CMK (cell line): ENCODE measurements around the gene TBATA.
"Not testable (repeated sequence)": the region's sequence is repeated elsewhere in the genome, so short reads cannot be mapped to it uniquely, and the experiment has no call there.

Experiments used
- DNase-seq: peaks from one replicate; pipeline ENCODE4 v3.0.0-alpha.2; 2010; ENCODE audit warnings: low read depth

TBATA gene

GRCh38 chr10:70778267-70778924 lies 6.8 kb downstream of the TBATA start:
- no peak for DNase-seq

GRCh38 chr10:70777063-70777875 lies 7.9 kb downstream of the TBATA start:
- no peak for DNase-seq

GRCh38 chr10:70776455-70777005 lies 8.6 kb downstream of the TBATA start:
- no peak for DNase-seq

DNA sequence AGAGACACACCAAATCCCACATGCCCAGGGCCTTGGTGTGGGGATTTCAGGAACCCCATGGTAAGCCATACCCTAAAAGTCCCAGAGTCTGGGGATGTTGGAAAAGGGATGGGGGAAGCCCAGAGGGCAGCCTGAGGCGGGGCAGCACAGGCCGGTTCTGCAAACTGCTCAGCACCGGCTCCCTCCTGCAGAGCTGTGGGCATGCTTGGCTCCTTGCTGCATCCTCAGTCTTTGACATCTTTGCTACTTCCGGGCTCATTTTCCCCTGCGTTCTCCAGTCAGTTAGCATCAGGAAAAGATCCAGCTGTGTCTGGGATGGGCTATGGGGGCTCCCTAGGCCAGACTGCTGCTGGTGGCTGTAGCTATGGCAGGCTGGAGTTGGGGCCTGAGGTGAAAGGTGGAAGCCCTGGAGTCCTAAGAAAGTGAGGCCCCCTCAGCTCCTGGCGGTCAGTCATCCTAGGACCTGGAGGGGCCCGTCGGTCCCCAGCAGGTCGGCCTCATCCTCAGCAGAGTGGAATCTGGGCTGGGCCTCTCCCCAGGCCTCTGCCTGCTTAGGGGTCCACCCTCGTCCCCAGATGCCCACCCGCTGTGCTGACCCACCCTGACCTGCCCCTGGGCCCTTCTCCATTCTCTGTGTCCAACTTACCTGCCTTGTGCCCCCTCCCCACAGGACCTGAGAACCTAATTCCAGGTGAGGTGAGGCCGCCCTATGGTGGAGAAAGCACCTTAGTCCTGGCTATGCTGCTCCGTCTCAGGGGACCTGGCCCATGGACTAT lies 9.3 kb downstream of the TBATA start:
- DNase-seq, result no peak

DNA sequence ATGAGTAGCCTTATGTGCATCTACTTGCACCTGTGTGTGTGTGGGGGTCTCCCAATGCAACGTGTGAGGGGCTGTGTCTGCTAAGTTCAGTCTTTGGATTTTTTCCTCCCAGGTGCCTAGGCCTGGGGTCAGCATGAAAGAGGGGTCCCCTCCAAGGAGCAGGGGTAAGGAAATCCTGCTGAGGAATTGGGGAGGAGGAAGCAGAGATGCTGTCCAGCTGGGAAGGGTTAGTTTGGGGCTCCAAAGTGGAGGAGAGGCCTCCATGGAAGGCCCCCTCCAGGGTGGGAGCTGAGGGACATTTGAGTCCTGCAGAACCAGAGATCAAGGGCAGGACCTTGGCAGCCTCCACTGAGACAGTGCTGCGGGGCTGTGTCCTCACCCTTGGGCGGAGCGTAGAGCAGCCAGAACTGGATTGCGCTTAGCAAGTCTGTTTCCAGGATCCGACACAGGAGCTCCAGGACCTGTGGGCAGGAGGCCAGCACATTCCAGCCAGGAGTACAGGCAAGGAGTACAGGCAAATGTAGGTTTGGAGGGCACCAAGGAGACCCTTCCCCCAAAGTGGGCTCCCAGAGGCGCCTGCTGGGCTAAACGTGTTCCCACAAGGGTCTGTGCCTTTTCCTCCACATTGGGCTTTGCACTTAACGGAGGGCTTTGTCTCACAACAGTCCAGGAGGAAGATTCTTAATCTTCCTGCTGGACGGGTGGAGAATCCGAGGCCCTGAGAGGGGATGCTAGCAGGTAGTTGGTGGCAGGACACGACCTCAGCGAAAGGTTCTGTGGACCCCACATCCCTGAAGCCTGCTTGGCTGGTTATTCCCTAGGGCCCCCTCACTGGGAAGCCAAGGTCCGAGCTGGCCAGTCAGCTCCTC lies 10.1 kb downstream of the TBATA start:
- DNase-seq, result no peak

DNA sequence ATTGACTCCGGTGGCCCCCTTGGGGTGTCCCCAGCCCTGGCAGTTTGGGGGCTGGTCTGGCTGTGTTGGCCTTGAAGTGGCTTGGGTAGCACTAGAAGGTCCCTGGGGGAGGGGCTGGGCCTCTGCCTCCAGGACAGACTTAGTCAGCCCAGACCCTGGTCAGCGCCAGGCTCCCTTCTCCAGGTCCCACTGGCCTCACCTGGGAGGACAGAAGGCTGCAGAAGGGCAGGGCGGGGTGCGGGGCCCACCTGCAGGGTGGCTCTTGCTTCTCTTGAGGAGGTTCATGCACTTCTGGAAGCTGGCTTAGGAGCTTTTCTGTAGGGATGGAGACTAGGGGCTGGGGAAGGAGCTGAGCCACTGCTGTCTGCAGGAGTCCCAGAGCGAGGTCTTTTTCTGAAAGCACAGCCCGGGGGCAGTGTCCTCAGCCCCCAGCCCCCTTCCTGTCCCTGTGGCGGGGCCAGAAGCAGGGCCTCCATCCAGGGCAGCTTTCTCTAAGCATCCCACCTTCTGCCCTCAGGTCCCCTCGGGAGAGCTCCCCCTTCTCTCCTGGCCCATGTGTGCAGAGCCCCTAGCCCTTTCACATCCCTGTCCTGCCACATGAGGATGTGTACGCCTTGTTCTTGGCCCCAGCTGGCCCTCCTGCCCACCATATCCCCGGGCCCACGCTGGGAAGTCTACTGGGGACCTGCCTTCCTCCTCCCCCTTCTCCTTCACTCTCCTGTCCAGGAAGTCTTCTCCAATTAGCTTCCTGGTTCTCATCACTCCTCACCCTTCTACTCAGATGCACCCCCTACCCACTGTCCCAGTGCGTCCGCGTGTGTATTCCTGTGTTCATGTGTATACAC lies 11.0 kb downstream of the TBATA start:
- DNase-seq, result no peak

DNA sequence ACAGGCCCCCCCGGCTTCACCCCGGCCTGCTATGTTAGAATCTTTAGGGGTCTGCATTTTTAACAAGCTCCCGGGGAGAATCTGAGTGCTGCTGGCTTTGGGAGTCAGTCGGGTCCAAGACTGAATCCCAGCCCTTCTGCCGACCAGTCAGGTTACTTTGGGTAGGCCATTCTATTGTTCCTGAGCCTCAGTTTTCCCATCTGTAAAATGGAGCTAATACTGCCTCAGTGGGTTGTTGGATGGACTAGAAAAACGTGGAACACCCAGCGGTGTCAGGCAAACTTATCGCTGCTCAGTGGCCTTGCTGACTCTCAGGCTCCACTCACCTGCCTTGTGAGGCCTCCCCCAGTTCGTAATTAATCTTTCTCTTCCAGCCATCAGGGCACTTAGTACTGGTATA lies 11.7 kb downstream of the TBATA start:
- no peak for DNase-seq

- DNase-seq, result no peak
Measured at GRCh38 chr10:70772627-70773026, 12.6 kb downstream of the TBATA start.

DNA sequence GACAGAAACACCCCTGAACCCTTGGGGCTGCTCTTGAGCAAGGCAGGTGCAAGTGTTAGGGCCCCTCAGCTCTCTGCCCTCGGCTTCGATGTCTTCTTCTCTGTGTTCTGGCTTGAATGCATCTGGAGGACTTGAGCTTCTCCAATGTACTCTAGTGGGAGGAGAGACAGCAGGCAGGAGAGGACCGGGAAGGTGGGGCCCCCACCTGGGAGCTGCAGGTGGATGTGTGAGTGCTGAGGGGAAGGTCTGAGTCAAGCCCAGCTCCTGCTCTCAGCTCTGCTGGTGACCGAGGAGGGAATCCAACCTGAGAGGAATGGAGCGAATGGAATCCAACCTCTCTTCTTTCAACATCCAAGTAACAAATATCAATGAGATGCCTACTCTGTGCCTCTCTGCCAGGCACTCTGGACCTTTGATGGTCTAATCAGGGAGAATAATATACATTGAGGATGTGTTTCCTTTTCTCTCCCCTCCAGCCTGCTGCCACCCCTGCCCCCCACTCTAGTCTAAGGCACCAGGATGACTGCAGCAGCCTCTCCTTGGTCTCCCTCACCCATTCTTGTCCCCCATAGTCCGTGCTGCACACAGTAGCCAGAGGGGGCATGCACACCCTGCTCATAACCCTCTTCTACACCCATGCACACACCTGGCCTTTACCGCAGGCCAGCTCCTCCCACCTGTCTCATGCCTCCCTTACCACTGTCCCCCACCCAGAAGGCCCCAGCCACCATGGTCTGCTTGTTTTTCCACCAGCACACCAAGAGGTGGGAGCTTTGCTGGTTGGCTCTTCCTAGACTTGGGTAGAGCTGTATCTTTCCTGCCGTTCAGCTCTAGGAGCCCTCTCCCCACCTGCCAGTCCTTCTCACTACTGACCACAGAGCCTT lies 13.6 kb downstream of the TBATA start:
- no peak for DNase-seq

- not testable (repeated sequence) for DNase-seq
Measured at GRCh38 chr10:70770516-70770915, 14.7 kb downstream of the TBATA start.

- DNase-seq, result no peak
Measured at GRCh38 chr10:70770001-70770400, 15.2 kb downstream of the TBATA start.

DNA sequence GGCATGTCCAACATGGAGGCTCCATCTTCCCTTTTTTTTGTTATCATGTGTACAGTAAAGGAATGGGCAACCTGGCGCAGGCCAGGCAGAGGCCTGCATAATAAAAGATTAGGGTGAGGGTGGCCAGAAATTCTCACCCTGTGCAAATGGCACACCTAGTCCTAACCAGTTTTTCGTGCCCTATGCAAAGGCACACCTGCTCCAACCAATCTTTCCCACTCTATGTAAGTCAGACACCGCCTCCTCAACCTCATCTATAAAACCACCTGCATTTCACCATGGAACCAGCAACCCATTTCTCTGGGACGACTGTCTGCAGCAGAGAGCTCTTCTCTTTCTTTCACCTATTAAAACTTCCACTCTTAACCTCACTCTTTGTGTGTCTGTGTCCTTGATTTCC lies 16.1 kb downstream of the TBATA start:
- no peak for DNase-seq

DNA sequence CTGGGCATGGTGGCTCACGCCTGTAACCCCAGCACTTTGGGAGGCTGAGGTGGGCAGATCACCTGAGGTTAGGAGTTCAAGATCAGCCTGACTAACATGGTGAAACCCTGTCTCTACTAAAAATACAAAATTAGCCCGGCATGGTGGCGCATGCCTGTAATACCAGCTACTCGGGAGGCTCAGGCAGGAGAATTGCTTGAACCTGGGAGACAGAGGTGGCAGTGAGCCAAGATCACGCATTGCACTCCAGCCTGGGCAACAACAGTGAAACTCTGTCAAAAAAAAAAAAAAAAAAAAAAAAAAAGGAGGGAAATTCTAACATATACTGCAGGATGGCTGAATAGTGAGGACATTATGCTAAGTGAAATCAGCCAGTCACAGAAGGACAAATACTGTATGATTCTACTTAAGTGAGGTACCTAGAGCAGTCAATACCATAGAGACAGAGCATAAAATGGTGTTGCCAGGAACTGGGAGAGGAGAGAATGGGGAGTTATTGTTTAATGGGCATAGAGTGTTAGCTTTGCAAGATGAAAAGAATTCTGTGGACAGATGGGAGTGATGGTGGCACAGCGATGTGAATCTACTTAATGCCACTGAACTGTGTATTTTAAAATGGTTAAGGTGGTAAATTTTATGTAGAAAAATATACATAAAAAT lies 17.0 kb downstream of the TBATA start:
- DNase-seq, result not testable (repeated sequence)

DNA sequence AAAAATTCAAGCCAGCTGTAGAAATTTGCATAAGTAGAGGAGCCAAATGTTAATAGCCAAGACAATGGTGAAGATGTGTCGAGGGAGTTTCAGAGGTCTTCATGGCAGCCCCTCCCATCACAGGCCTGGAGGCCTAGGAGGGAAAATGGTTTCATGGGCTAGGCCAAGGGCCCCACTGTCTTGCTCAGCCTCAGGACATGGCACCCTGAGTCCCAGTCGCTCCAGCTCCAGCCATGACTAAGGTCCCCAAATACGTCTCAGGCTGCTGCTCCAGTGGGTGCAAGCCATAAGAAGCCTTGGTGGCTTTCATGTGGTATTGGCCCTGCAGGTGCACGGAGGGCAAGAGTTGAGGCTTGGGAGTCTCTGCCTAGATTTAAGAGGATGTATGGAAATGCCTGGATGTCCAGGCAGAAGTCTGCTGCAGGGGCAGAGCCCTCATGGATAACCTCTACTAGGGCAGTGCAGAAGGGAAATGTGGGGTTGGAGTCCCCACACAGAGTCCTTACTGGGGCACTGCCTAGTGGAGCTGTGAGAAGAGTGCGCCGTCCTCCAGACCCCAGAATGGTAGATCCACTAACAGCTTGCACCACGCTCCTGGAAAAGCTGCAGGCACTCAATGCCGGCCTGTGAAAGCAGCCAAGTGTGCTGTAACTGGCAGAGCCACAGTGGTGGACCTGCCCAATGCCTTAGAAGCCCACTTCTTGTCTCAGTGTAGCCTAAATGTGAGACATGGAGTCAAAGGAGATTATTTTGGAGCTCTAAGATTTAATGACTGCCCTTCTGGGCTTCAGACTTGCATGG lies 19.2 kb downstream of the TBATA start:
- no peak for DNase-seq

GRCh38 chr10:70763567-70763966 lies 21.6 kb downstream of the TBATA start:
- no peak for DNase-seq

- DNase-seq, result no peak
Measured at GRCh38 chr10:70762441-70763175, 22.6 kb downstream of the TBATA start.

- DNase-seq, result no peak
Measured at GRCh38 chr10:70761727-70762350, 23.3 kb downstream of the TBATA start.
